Astrocyte of the cerebellum (primary cell): ENCODE data around the gene DCXR.

Source experiments
- DNase-seq: peaks from one replicate; pipeline ENCODE4 v3.0.0-alpha.2; 2011; ENCODE audit warnings: low read depth
- H3K4me3 ChIP-seq: 2 replicates; pipeline ENCODE4 v1.5.1; 2011; ENCODE audit warnings: mild to moderate bottlenecking, low read depth, low read length, moderate library complexity
- in situ Hi-C: cut with HindIII; loops from 2 replicates; pipeline ENCODE4 v1.10.0; 2017; ENCODE audit warnings: low sequenced_read_pairs
- TF ChIP-seq, protein P1 (sequence below): IDR thresholded peaks from 2 replicates; pipeline ENCODE4 v1.5.1; 2012; ENCODE audit warnings: low read length, low read depth, moderate library complexity, mild to moderate bottlenecking; ENCODE audit errors: missing control alignments

DCXR gene

DNA sequence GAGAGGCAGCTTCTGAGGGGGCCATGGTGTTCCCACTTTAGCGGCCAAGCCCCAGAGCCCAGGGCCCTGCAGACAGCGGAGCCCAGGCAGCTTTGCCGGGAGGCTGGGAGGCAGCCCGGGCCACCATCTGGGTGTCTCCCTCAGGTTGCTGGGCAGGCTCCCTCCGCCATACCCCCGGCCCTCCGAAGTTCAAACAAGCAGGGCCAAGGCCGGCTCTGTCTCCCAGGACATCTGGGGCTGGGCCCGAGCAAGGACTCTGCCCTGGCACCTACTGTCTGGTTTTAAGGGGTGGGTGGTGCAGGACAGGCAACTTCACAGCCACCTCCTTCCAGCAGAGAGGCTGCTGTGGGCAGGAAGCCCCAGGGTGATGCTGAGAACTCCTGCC lies 25.5 kb upstream of the DCXR start:
- no peak overlapping the region for H3K4me3 ChIP-seq
- TF ChIP-seq, protein P1, sequence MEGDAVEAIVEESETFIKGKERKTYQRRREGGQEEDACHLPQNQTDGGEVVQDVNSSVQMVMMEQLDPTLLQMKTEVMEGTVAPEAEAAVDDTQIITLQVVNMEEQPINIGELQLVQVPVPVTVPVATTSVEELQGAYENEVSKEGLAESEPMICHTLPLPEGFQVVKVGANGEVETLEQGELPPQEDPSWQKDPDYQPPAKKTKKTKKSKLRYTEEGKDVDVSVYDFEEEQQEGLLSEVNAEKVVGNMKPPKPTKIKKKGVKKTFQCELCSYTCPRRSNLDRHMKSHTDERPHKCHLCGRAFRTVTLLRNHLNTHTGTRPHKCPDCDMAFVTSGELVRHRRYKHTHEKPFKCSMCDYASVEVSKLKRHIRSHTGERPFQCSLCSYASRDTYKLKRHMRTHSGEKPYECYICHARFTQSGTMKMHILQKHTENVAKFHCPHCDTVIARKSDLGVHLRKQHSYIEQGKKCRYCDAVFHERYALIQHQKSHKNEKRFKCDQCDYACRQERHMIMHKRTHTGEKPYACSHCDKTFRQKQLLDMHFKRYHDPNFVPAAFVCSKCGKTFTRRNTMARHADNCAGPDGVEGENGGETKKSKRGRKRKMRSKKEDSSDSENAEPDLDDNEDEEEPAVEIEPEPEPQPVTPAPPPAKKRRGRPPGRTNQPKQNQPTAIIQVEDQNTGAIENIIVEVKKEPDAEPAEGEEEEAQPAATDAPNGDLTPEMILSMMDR: no peak
- in situ Hi-C loops: no loop called here
- DNase-seq: no peak

DNA sequence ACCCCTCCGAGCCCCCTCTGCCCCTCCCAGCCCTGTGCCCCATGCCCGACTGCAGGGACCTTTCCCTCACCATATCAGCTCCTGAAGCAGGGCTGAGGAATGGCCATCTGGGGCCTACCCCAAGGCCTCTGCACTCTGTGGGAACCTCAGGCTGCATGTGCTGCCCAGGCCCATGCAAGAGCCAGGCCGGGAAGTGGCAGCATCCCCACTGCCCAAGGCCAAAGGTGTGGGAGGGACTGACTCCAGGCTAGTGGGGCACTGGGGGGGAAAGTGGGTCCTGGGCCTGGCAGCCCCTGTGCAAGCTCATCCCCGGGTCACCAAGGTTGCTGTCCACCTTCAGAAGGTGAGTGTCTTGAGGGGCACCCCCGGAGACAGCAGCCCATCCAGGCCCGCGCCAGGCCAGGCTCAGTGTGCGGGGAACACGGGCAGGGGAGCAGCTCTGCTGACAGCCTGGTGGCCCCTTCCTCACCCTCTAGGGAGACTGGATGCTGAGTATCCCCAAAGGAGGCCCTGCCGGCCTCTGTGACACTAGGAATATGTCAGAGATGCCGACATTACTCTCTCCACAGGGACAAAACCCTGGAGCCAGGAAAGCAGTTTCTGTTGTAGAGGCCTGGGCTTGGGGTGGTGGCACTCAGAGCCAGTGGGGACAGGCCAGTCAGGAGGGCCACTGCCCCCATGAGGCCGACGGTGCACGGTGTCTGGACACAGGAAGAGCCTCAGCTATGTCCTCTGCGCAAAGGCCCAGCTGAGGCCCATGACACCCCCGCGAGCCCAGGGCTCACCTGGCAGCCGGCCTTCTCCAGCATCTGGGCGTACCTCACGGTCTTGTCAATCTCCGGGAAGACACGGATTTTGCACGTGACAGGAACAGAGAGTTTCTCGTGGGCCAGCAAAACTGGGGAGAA lies 24.8 kb upstream of the DCXR start:
- in situ Hi-C loops: no loop called here
- H3K4me3 ChIP-seq: no peak overlapping the region
- no peak for DNase-seq
- TF ChIP-seq, protein P1: no peak

DNA sequence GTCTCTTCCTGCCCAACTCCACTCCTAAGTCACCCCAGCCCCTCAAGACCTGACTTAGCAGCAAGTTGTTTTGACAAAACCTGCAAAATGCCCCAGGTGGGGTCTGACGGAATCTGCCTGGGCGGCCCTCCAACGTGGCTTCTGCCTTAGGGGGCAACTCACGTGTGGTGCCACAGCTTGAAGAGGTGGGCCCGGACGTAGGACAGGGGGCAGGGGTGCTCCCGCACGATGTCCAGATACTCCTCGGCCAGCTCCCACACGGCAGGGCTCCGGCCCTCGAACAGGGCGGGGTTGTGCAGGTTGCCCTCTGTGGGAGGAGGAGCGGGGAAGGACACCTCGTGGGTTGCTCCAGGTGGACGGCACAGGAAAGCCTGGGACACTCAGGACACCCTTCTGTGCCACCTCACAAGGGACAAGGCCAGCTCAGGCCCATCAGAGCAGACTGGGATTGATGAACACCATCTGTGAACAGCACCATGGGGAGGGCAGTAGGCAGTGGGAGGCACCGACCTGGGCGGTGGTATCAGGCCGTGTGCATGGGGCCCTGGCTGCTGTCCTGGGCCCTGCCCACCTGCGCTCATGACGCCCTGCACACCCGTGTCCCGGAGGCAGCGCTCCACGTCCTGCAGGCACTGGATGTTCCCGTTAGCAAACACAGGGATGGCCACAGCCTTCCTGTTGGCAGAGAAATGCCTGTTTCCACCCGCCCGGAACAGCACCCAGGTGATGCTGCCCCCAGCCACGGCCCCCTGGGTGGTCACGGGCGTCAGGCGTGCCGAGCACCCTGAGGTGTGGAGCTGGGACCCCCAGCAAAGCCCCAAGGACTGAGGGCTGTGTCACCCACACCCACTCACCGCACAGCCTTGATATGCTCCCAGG lies 23.8 kb upstream of the DCXR start:
- in situ Hi-C loops: no loop called here
- TF ChIP-seq, protein P1: no peak
- no peak overlapping the region for H3K4me3 ChIP-seq
- no peak for DNase-seq

DNA sequence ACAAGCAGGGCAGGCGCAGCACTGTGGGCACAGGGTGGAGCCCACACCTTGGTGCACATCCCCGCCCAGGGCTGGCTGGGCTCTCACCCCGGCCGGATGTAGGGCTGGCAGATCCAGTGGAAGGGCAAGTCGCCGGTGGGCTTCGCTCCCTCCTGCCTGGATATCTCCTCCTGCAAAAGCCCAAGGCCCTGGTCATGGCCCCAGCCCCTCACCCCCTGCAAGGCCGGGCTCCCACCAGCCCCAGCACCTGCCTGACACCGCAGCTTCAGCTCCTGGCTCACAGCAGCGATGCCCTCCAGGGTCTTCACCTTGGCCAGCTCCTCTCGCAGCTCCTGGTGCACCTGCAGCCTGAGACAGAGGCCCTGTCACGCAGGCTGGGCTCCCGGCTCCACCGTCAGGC lies 23.1 kb upstream of the DCXR start:
- no peak overlapping the region for H3K4me3 ChIP-seq
- TF ChIP-seq, protein P1: no peak
- DNase-seq: no peak
- in situ Hi-C loops: no loop called here

DNA sequence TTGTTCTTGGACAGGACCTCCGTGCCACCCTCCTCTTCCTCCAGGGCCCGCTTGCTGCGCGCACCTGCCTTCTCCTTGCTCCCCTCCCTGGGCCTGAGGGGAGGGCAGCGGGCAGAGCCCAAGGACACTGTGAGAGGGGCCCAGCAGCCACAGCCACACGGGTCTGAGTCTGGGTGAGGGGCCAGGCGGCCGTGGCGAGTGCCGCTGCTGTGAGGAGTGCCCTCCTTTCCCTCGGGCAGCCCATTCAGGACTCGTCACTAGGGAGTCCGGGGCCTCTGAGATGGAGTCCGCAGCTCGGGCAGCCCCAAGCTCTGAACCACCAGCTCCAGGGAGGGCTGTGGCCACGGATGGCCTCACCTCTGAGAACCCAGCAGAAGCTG lies 22.5 kb upstream of the DCXR start:
- no peak for DNase-seq
- TF ChIP-seq, protein P1: no peak
- H3K4me3 ChIP-seq: no peak overlapping the region
- in situ Hi-C loops: no loop called here

DNA sequence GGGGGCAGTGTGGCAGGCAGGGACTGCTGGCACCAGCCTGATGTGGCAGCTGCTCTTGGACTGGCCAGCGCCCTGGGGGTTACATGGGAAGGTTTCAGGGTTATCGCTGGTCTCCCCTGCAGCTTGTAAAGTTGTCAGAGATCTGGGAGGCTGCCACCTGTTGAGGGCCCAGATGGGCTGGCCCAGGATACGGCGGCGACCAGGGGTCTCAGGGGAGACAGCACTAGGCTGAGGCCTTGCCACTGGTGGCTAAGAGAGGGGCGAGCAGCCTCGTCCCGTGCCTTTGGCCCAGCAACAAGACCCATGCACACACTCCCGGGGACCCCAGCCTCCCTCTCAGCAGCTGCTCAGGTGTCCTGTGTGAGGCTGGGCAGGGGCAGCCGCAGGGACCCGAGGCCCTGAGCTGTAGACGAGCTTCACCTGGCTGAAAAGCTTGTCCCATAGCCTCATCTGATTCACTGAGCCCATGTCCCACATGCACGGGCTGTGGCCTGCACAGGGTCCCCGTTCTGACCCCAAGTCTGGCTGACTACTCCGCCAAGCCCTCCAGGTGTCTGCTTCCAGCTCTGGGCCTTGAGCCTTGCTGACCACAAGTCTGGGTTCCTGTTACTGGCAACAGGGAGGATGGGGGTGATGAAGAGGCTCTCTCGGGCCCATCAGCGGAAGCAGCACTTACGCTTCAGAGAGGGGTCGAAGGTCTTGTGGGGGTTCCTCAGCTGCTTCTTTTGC lies 21.9 kb upstream of the DCXR start:
- H3K4me3 ChIP-seq: no peak overlapping the region
- TF ChIP-seq, protein P1: no peak
- no peak for DNase-seq
- in situ Hi-C loops: no loop called here
